H9 (cell line): ENCODE results near the gene PPP2CA. TPM values are rescaled to one million over a fixed set of nuclear protein-coding genes. Genes with fewer than 3 reads are reported as not detected.

Experiments used
- DNase-seq: peaks from one replicate; pipeline ENCODE4 v3.0.0-alpha.2; 2017
- H2AFZ ChIP-seq: one replicate; pipeline ENCODE4 v1.6.1; 2013; ENCODE audit warnings: mild to moderate bottlenecking, low read length, control low read depth, moderate library complexity
- H2AK5ac ChIP-seq: 2 replicates; pipeline ENCODE4 v1.6.1; 2013; ENCODE audit warnings: low read length, control low read depth, mixed read lengths; ENCODE audit not compliant: insufficient read length
- H2BK120ac ChIP-seq: one replicate; pipeline ENCODE4 v1.6.1; 2013; ENCODE audit warnings: low read depth, mild to moderate bottlenecking, low read length, control low read depth, inconsistent platforms; ENCODE audit not compliant: poor library complexity, severe bottlenecking
- H2BK12ac ChIP-seq: 2 replicates; pipeline ENCODE4 v1.6.1; 2013; ENCODE audit warnings: low read length, control low read depth, mixed read lengths, low read depth; ENCODE audit not compliant: insufficient read length
- H2BK15ac ChIP-seq: 2 replicates; pipeline ENCODE4 v1.6.1; 2013; ENCODE audit warnings: low read depth, low read length, control low read depth
- H2BK20ac ChIP-seq: one replicate; pipeline ENCODE4 v1.6.1; 2013; ENCODE audit warnings: low read depth, mild to moderate bottlenecking, low read length, control low read depth, inconsistent platforms; ENCODE audit not compliant: poor library complexity, severe bottlenecking
- H2BK5ac ChIP-seq: 2 replicates; pipeline ENCODE4 v1.6.1; 2013; ENCODE audit warnings: low read length, control low read depth, mixed read lengths; ENCODE audit not compliant: insufficient read length
- H3K14ac ChIP-seq: 2 replicates; pipeline ENCODE4 v1.6.1; 2013; ENCODE audit warnings: low read length, control low read depth; ENCODE audit not compliant: insufficient read depth
- H3K18ac ChIP-seq: 2 replicates; pipeline ENCODE4 v1.6.1; 2013; ENCODE audit warnings: low read depth, mild to moderate bottlenecking, mixed read lengths, low read length, control low read depth; ENCODE audit not compliant: insufficient read length
- H3K23ac ChIP-seq: 2 replicates; pipeline ENCODE4 v1.6.1; 2013; ENCODE audit warnings: low read length, control low read depth, mixed read lengths, low read depth; ENCODE audit not compliant: insufficient read length
- H3K23me2 ChIP-seq: 2 replicates; pipeline ENCODE4 v1.6.1; 2013; ENCODE audit warnings: low read depth, mild to moderate bottlenecking, mixed read lengths, low read length, control low read depth; ENCODE audit not compliant: insufficient read length, poor library complexity, severe bottlenecking
- H3K27ac ChIP-seq: 2 replicates; pipeline ENCODE4 v1.5.1; 2013; ENCODE audit warnings: low read length, control low read depth, mixed read lengths, low read depth; ENCODE audit not compliant: insufficient read length
- H3K27me3 ChIP-seq: 2 replicates; pipeline ENCODE4 v1.6.1; 2013; ENCODE audit warnings: low read length, control low read depth, inconsistent platforms; ENCODE audit not compliant: insufficient read depth
- H3K4ac ChIP-seq: 2 replicates; pipeline ENCODE4 v1.6.1; 2013; ENCODE audit warnings: low read depth, mild to moderate bottlenecking, control low read depth, inconsistent platforms, low read length, moderate library complexity
- H3K4me1 ChIP-seq: 2 replicates; pipeline ENCODE4 v1.6.1; 2013; ENCODE audit warnings: low read length, control low read depth, inconsistent platforms; ENCODE audit not compliant: insufficient read depth
- H3K4me2 ChIP-seq: 2 replicates; pipeline ENCODE4 v1.6.1; 2013; ENCODE audit warnings: low read length, control low read depth, mixed read lengths; ENCODE audit not compliant: insufficient read length, insufficient read depth
- H3K56ac ChIP-seq: 2 replicates; pipeline ENCODE4 v1.6.1; 2013; ENCODE audit warnings: low read depth, mild to moderate bottlenecking, mixed read lengths, low read length, control low read depth; ENCODE audit not compliant: insufficient read length
- H3K79me1 ChIP-seq: 2 replicates; pipeline ENCODE4 v1.6.1; 2013; ENCODE audit warnings: low read depth, mild to moderate bottlenecking, moderate library complexity, low read length, control low read depth, inconsistent platforms; ENCODE audit not compliant: insufficient read depth, poor library complexity, severe bottlenecking
- H3K79me2 ChIP-seq: 2 replicates; pipeline ENCODE4 v1.6.1; 2013; ENCODE audit warnings: low read length, control low read depth, inconsistent platforms; ENCODE audit not compliant: insufficient read depth
- H3K9ac ChIP-seq: 2 replicates; pipeline ENCODE4 v1.6.1; 2013; ENCODE audit warnings: low read length, control low read depth, mixed read lengths; ENCODE audit not compliant: insufficient read length; ENCODE audit errors: extremely low read depth
- H3K9me3 ChIP-seq: one replicate; pipeline ENCODE4 v1.6.1; 2013; ENCODE audit warnings: low read depth, low read length, inconsistent platforms; ENCODE audit not compliant: control insufficient read depth
- H3T11ph ChIP-seq: one replicate; pipeline ENCODE4 v1.6.1; 2013; ENCODE audit warnings: mild to moderate bottlenecking, low read length, control low read depth, inconsistent platforms
- H4K20me1 ChIP-seq: one replicate; pipeline ENCODE4 v1.6.1; 2013; ENCODE audit not compliant: control insufficient read depth, insufficient read length, insufficient read depth
- H4K5ac ChIP-seq: 2 replicates; pipeline ENCODE4 v1.6.1; 2013; ENCODE audit warnings: low read depth, mild to moderate bottlenecking, mixed read lengths, low read length, control low read depth; ENCODE audit not compliant: insufficient read length
- H4K8ac ChIP-seq: replicated peaks from 2 replicates; pipeline ENCODE4 v1.6.1; 2013; ENCODE audit warnings: low read length, control low read depth, mixed read lengths, low read depth; ENCODE audit not compliant: insufficient read length
- H4K91ac ChIP-seq: 2 replicates; pipeline ENCODE4 v1.6.1; 2013; ENCODE audit warnings: low read depth, mild to moderate bottlenecking, moderate library complexity, mixed read lengths, low read length, control low read depth; ENCODE audit not compliant: insufficient read length
- H3K27ac Mint-ChIP-seq, 3 experiments: 2 replicates in 2 of 3; 3 replicates in 1 of 3; pipeline ENCODE4 v1.8.0; 2020 to 2021; ENCODE audit warnings: mixed read lengths in 3 of 3, mild to moderate bottlenecking in 1 of 3, moderate library complexity in 1 of 3
- H3K27me3 Mint-ChIP-seq: 2 replicates; pipeline ENCODE4 v1.8.0; 2021; ENCODE audit warnings: low read depth, mild to moderate bottlenecking, moderate library complexity, mixed read lengths
- H3K36me3 Mint-ChIP-seq, 3 experiments: 2 replicates in 2 of 3; 3 replicates in 1 of 3; pipeline ENCODE4 v1.8.0; 2020 to 2021; ENCODE audit warnings: low read depth in 3 of 3, mixed read lengths in 3 of 3; ENCODE audit not compliant: insufficient read depth in 1 of 3
- H3K4me1 Mint-ChIP-seq, 2 experiments: 2 replicates each; pipeline ENCODE4 v1.8.0; 2020; ENCODE audit warnings: mixed read lengths in 2 of 2
- H3K4me3 Mint-ChIP-seq, 2 experiments: 2 replicates in 1 of 2; 3 replicates in 1 of 2; pipeline ENCODE4 v1.8.0; 2020 to 2021; ENCODE audit warnings: mild to moderate bottlenecking in 2 of 2, mixed read lengths in 2 of 2, moderate library complexity in 1 of 2
- H3K9me3 Mint-ChIP-seq, 2 experiments: 2 replicates in 1 of 2; 3 replicates in 1 of 2; pipeline ENCODE4 v1.8.0; 2020; ENCODE audit warnings: mild to moderate bottlenecking in 2 of 2, mixed read lengths in 2 of 2, moderate library complexity in 1 of 2
- CTCF ChIP-seq: fragments of 200-600 bp; sonication (generic); conservative IDR thresholded peaks from 3 replicates; pipeline ENCODE4 v1.8.0; 2021; ENCODE audit warnings: antibody characterized with exemption, mild to moderate bottlenecking
- WGBS: extraction: QIAGEN DNeasy Blood & Tissue Kit; methylation state at CpG from one replicate; pipeline ENCODE4 v1.1.7; 2013; ENCODE audit warnings: missing lambda C conversion rate, low lambda C conversion rate, mixed read lengths; ENCODE audit not compliant: insufficient read length; ENCODE audit errors: extremely low coverage; 5-methylcytosine and 5-hydroxymethylcytosine counted together
- total RNA-seq: library from RNA; stranded (reverse); gene quantifications from 2 replicates; pipeline ENCODE4 v1.2.1, GENCODE V29; 2021

Gene PPP2CA
- total RNA-seq, 1 experiment from 2014 or later = 244 TPM

DNA sequence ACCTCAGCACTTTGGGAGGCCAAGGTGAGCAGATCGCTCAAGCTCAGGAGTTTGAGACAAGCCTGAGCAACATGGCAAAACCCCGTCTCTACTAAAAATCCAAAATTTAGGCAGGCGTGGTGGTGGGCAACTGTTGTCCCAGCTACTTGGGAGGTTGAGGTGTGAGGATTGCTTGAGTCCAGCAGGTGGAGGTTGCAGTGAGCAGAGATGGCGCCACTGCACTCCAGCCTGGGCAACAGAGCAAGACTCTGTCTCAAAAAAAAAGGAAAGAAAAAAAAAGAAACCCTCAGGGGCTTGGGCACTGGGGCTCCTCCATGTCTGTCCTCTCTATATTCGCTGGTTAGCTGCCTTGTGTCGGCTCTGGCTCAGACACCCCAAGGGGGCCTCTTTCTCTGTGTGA, 10.9 kb upstream of the PPP2CA start:
- no peaks in the 10 kb centered on the region; the same call in 1 of the 2 replicates for H3K4me1 ChIP-seq
- TF ChIP-seq CTCF = no peak
- no CpG with 5 or more reads among the region's 6 CpGs for WGBS
- H3K18ac ChIP-seq = no peak overlapping the region
- no peaks in the 10 kb centered on the region for H3K79me2 ChIP-seq
- H3K36me3 Mint-ChIP-seq = no peaks in the 10 kb centered on the region
- DNase-seq = no peak
- no peak overlapping the region for H2BK20ac ChIP-seq
- H3K56ac ChIP-seq = no peak overlapping the region
- H2AK5ac ChIP-seq = no peak overlapping the region
- no peaks in the 10 kb centered on the region for H3K27me3 Mint-ChIP-seq
- H3K4me1 Mint-ChIP-seq = peaks cover 18 to 20% of the 10 kb centered on the region in 2 experiments
- no peak overlapping the region for H2AFZ ChIP-seq
- H3K27me3 ChIP-seq = no peaks in the 10 kb centered on the region
- H3K4me2 ChIP-seq = no peak overlapping the region
- no peak overlapping the region for H3K9ac ChIP-seq
- H4K91ac ChIP-seq = no peak overlapping the region
- no peaks in the 10 kb centered on the region for H3K23me2 ChIP-seq
- no peak overlapping the region for H4K8ac ChIP-seq
- no peak overlapping the region for H3K27ac Mint-ChIP-seq
- H2BK15ac ChIP-seq = no peak overlapping the region
- no peaks in the 10 kb centered on the region for H3K9me3 ChIP-seq
- no peak overlapping the region for H4K5ac ChIP-seq
- H2BK12ac ChIP-seq = no peak overlapping the region
- H3K23ac ChIP-seq = no peak overlapping the region
- H3T11ph ChIP-seq = no peak overlapping the region
- H3K9me3 Mint-ChIP-seq = no peaks in the 10 kb centered on the region
- H3K4me3 Mint-ChIP-seq = no peak overlapping the region; a peak in 1 of 5 replicates
- no peak overlapping the region for H2BK5ac ChIP-seq
- no peaks in the 10 kb centered on the region for H3K79me1 ChIP-seq
- H2BK120ac ChIP-seq = no peak overlapping the region
- H4K20me1 ChIP-seq = no peaks in the 10 kb centered on the region
- H3K4ac ChIP-seq = no peak overlapping the region
- H3K14ac ChIP-seq = no peak overlapping the region
- no peak overlapping the region for H3K27ac ChIP-seq
